Large intestine (tissue), 3 donors: Measurements from ENCODE around the gene SMTNL2. TPM values are rescaled to one million over a fixed set of nuclear protein-coding genes. Genes with fewer than 3 reads are reported as not detected.
"Not testable (repeated sequence)": the region's sequence is repeated elsewhere in the genome, so short reads cannot be mapped to it uniquely, and the experiment has no call there.

Experiments
- DNase-seq, 2 donors: peaks; one replicate each; pipeline versions ENCODE4 v3.0.0 to v3.0.0-alpha.2; 2013
- H3K27ac ChIP-seq: one replicate; pipeline ENCODE4 v1.5.1; 2013; ENCODE audit warnings: low read length
- H3K27me3 ChIP-seq: 2 replicates; pipeline ENCODE4 v1.6.1; 2013; ENCODE audit warnings: low read length; ENCODE audit not compliant: control insufficient read depth, insufficient read depth
- H3K36me3 ChIP-seq: 2 replicates; pipeline ENCODE4 v1.6.1; 2013; ENCODE audit warnings: low read length; ENCODE audit not compliant: control insufficient read depth, insufficient read depth
- H3K4me1 ChIP-seq: one replicate; pipeline ENCODE4 v1.6.1; 2013; ENCODE audit warnings: low read length; ENCODE audit not compliant: control insufficient read depth, insufficient read depth
- H3K4me3 ChIP-seq: one replicate; pipeline ENCODE4 v1.5.1; 2013; ENCODE audit warnings: low read length
- H3K9me3 ChIP-seq: one replicate; pipeline ENCODE4 v1.6.1; 2013; ENCODE audit warnings: mild to moderate bottlenecking, low read depth, low read length, moderate library complexity; ENCODE audit not compliant: control insufficient read depth
- WGBS: methylation state at CpG from one replicate; pipeline ENCODE4 v1.1.5; 2013; ENCODE audit warnings: low lambda C conversion rate; ENCODE audit not compliant: insufficient coverage; 5-methylcytosine and 5-hydroxymethylcytosine counted together
- polyA plus RNA-seq: library from polyadenylated mRNA; unstranded; fragments of 120-200 nt; gene quantifications from one replicate; pipeline ENCODE4 v1.2.1, GENCODE V29; 2013

Gene SMTNL2
- polyA plus RNA-seq, 1 donor, result 10.1 TPM

DNA sequence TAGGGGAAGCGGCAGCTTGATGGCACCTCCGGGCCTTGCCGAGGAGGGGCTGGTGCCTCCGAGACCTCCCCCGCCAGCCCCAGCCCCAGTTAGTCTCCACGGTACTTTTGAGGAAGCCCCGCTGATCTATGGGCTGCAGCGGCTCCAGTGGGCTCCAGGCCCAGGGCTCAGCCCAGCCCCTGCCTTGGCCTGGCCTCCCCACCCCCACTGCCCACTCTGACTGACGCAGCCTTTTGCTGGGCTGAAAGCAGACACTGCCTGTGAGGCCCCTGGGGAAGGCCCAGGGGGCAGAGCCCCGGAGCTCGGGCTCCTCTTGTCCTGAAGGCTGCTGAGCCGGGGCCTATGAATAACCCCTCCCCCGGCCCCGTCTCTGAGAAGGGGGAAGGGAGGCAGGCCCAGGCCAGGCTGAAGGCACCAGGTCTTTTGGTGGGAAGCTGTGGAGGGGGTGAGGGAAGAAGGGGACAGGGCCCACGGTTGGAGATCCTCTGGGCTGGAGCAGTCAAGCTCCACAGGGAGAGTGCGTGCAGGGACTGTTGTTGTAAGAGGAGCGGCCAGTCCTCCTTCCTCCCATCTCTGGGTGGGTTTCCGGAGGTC is 7.5 kb upstream of the SMTNL2 start:
- H3K9me3 ChIP-seq, result no peaks in the 10 kb centered on the region
- no CpG with 5 or more reads among the region's 18 CpGs for WGBS
- peaks cover 13% of the 10 kb centered on the region for H3K4me1 ChIP-seq
- DNase-seq, result peak in 1 of 2 donors; percentile 39
- H3K27me3 ChIP-seq, result no peaks in the 10 kb centered on the region
- no peak overlapping the region for H3K4me3 ChIP-seq
- H3K36me3 ChIP-seq, result no peaks in the 10 kb centered on the region
- H3K27ac ChIP-seq, result peak overlapping the region; percentile 37

DNA sequence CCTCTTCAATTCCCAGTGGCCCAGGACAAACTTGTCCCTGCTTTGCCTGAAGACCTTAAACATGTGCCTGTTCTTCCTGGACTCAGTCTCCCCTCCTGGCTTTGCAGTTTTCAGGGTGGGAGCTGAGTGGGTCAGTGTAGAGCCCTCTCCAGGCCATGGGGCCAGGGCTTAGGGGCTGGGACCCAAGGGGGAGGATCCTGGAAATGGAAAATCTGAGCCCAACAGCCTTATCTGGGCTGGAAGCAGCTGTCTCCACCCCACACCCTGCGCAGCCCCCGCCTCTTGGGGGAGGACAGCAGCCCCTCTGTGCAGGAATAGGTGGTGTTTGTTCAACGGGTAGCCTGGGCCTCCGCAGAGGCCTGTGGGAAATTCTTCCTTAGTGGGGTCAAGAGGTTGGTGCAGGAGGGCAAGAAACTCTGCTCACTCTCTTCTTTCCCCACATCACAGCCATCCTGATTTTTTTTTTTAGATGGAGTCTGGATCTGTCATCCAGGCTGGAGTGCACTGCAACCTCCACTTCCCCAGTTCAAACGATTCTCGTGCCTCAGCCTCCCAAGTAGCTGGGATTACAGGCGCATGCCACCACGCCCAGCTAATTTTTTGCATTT is 6.8 kb upstream of the SMTNL2 start:
- Histone ChIP-seq H3K4me3 (no peak overlapping the region), H3K27me3 (no peaks in the 10 kb centered on the region), H3K27ac (peak overlapping the region; percentile 37), H3K4me1 (peaks cover 13% of the 10 kb centered on the region), H3K36me3 (no peaks in the 10 kb centered on the region), H3K9me3 (no peaks in the 10 kb centered on the region)
- DNase-seq, result no peak
- WGBS, result no CpG with 5 or more reads among the region's 8 CpGs

DNA sequence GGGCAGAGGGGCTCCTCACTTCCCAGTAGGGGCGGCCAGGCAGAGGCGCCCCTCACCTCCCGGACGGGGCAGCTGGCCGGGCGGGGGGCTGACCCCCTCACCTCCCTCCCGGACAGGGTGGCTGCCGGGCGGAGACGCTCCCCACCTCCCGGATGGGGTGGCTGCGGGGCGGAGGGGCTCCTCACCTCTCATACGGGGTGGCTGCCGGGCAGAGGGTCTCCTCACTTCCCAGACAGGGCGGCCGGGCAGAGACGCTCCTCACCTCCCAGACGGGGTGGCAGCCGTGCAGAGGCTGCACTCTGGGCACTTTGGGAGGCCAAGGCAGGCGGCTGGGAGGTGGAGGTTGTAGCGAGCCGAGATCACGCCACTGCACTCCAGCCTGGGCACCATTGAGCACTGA is 6.0 kb upstream of the SMTNL2 start:
- not testable (repeated sequence) for H3K4me3 ChIP-seq, H3K36me3 ChIP-seq, H3K9me3 ChIP-seq, DNase-seq, H3K27me3 ChIP-seq, H3K27ac ChIP-seq
- H3K4me1 ChIP-seq, result peaks cover 18% of the 10 kb centered on the region
- no CpG with 5 or more reads among the region's 24 CpGs for WGBS

GRCh38 chr17:4579678-4580077 is 4.7 kb upstream of the SMTNL2 start:
- H3K4me3 ChIP-seq, result no peak overlapping the region
- no peak overlapping the region for H3K27ac ChIP-seq
- DNase-seq, result no peak
- H3K36me3 ChIP-seq, result no peaks in the 10 kb centered on the region
- WGBS, result 100% methylated on average over 1 of the region's 11 CpGs
- peaks cover 4% of the 10 kb centered on the region for H3K27me3 ChIP-seq
- no peaks in the 10 kb centered on the region for H3K9me3 ChIP-seq
- peaks cover 23% of the 10 kb centered on the region for H3K4me1 ChIP-seq

- DNase-seq, result no peak
- no peaks in the 10 kb centered on the region for H3K9me3 ChIP-seq
- WGBS, result no CpG with 5 or more reads among the region's 7 CpGs
- H3K4me3 ChIP-seq, result no peak overlapping the region
- H3K27me3 ChIP-seq, result peaks cover 7% of the 10 kb centered on the region
- no peaks in the 10 kb centered on the region for H3K36me3 ChIP-seq
- no peak overlapping the region for H3K27ac ChIP-seq
- peaks cover 26% of the 10 kb centered on the region for H3K4me1 ChIP-seq
These were observed 4.0 kb upstream of the SMTNL2 start for GRCh38 chr17:4580291-4580690.

- no peaks in the 10 kb centered on the region for H3K36me3 ChIP-seq
- peaks cover 7% of the 10 kb centered on the region for H3K27me3 ChIP-seq
- peaks cover 34% of the 10 kb centered on the region for H3K4me1 ChIP-seq
- DNase-seq, result no peak
- WGBS, result no CpG with 5 or more reads among the region's 7 CpGs
- no peak overlapping the region for H3K4me3 ChIP-seq
- H3K9me3 ChIP-seq, result no peaks in the 10 kb centered on the region
- H3K27ac ChIP-seq, result no peak overlapping the region
These were observed 2.2 kb upstream of the SMTNL2 start for GRCh38 chr17:4582101-4582501.

DNA sequence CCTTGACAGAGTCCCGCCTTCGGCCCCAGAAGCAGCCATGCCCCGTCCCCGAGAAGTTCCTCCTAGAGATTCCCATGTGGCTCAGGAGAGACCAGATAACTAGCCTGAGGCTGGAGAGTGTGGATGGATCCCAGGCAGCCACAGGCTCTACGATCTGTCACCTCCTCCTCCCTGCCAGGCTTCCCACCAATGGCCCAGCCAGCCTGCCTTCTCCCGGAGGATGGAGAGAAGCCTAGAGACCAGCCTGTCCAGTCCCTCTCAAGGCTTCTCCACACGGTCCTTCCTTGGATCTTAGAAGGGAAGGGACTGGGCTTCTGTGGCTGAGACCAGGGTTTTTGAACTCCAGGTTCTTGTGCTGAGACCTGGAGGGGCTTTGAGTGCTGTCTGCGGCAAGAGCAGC is 1.6 kb upstream of the SMTNL2 start:
- H3K27ac ChIP-seq, result no peak overlapping the region
- no peaks in the 10 kb centered on the region for H3K9me3 ChIP-seq
- no peaks in the 10 kb centered on the region for H3K36me3 ChIP-seq
- no CpG with 5 or more reads among the region's 8 CpGs for WGBS
- H3K4me3 ChIP-seq, result no peak overlapping the region
- H3K4me1 ChIP-seq, result peaks cover 35% of the 10 kb centered on the region
- H3K27me3 ChIP-seq, result peaks cover 7% of the 10 kb centered on the region
- no peak for DNase-seq

DNA sequence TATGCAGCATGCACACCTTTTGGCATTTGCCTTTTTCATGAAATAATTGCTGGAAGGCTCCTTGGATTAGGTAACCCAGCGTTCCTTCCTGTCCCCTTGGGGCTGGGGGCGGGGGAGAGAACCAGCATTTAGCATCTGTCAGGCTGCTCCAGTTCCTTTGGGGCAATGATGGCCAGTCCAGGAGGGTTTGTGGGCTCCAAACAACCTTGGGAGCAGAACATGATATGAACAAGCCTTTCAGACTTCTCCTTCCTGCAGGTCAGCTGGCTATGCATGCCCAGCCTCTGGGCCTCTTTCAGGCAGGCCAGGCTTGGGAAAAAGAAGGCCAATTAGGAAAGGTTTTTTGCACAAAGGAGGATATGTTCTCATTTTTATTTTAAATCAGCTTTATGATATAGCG is 1.1 kb upstream of the SMTNL2 start:
- Histone ChIP-seq H3K4me3 (peak overlapping the region; percentile 89), H3K27ac (no peak overlapping the region), H3K27me3 (peaks cover 7% of the 10 kb centered on the region), H3K4me1 (peaks cover 40% of the 10 kb centered on the region), H3K9me3 (no peaks in the 10 kb centered on the region), H3K36me3 (no peaks in the 10 kb centered on the region)
- no peak for DNase-seq
- WGBS, result 100% methylated on average over 1 of the region's 3 CpGs

DNA sequence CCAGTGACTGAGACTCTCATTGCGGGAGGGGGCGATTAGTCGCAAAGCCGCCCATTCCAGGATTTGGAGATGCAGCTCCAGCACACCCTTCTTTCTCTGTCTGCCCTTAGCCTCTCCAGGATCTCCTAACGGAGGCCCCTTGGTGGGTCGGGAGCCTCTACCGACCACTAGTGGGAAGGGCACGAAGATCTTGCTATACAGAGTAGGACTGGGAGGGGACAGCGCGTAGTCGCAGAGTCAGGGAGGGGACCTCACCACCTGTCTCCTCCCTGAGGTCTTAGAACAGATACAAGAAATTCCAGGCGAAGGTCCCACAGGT is 588 bp upstream of the SMTNL2 start:
- H3K27ac ChIP-seq, result peak overlapping the region; percentile 86
- peaks cover 7% of the 10 kb centered on the region for H3K27me3 ChIP-seq
- peaks cover 45% of the 10 kb centered on the region for H3K4me1 ChIP-seq
- H3K36me3 ChIP-seq, result no peaks in the 10 kb centered on the region
- peak overlapping the region; percentile 89 for H3K4me3 ChIP-seq
- WGBS, result no CpG with 5 or more reads among the region's 12 CpGs
- DNase-seq, result no peak
- no peaks in the 10 kb centered on the region for H3K9me3 ChIP-seq

GRCh38 chr17:4584917-4585637 is 748 bp downstream of the SMTNL2 start:
- H3K36me3 ChIP-seq, result no peaks in the 10 kb centered on the region
- peaks cover 7% of the 10 kb centered on the region for H3K27me3 ChIP-seq
- peak overlapping the region; percentile 89 for H3K4me3 ChIP-seq
- WGBS, result no CpG with 5 or more reads among the region's 57 CpGs
- peak in 1 of 2 donors; percentile 72 for DNase-seq
- peaks cover 50% of the 10 kb centered on the region for H3K4me1 ChIP-seq
- H3K27ac ChIP-seq, result peak overlapping the region; percentile 75
- no peaks in the 10 kb centered on the region for H3K9me3 ChIP-seq
